ENCODE data around the gene NECAP2. TPM values are rescaled to one million over a fixed set of nuclear protein-coding genes. Genes with fewer than 3 reads are reported as not detected.
A peak's percentile ranks its signal among the peaks of the same experiment; 100 is the strongest.

NECAP2 gene
- polyA plus RNA-seq, 3 donors, result 78.9 to 223 (median 183) TPM

GRCh38 chr1:16440131-16440469 lies 424 bp upstream of the NECAP2 start:
- H3K9me3 ChIP-seq (replicated peaks in 1 of 2; ENCODE audit: control insufficient read depth in 1 of 2, insufficient read depth in 1 of 2, low read length in 2 of 2), result no peaks in the 10 kb centered on the region
- TF ChIP-seq CTCF (IDR thresholded peaks at IDR 0.05), result no peak
- H3K9ac ChIP-seq (ENCODE audit: insufficient read depth, low read length, poor library complexity, severe bottlenecking), result peak overlapping the region; percentile 96
- 32% methylated on average over 4 of the region's 7 CpGs for WGBS (ENCODE audit: insufficient coverage)
- peak overlapping the region in 2 of 3 experiments; percentile 100 for H3K4me3 ChIP-seq (replicated peaks in 1 of 3; ENCODE audit: low read depth in 2 of 3, low read length in 3 of 3)
- Mint-ChIP-seq H3K27ac (peak overlapping the region; percentile 92 to 97 (median 94)), H3K4me1 (peaks cover 57% of the 10 kb centered on the region), H3K9me3 (peaks cover 0 to 3% (median 0%) of the 10 kb centered on the region in 7 donors), H3K36me3 (peaks cover 12 to 21% of the 10 kb centered on the region in 2 donors), H3K27me3 (ENCODE audit: low read depth in 3 of 3) (peaks cover 0 to 2% (median 1%) of the 10 kb centered on the region in 3 donors), H3K4me3 (peak overlapping the region; percentile 92 to 96)
- H3K4me2 ChIP-seq (replicated peaks; ENCODE audit: extremely low read depth, low read length, poor library complexity, severe bottlenecking), result peak overlapping the region; percentile 92
- DNase-seq, result no peak
- no peaks in the 10 kb centered on the region for H3K27me3 ChIP-seq (ENCODE audit: control insufficient read depth in 2 of 2, insufficient read depth in 2 of 2, low read length in 2 of 2)
- peak overlapping the region in 1 of 2 donors; percentile 99 for H3K27ac ChIP-seq (ENCODE audit: low read depth in 1 of 2, low read length in 2 of 2)
- peaks cover 37% of the 10 kb centered on the region for H3K79me2 ChIP-seq (ENCODE audit: insufficient read depth, low read length)
- peaks cover 33% of the 10 kb centered on the region for H4K20me1 ChIP-seq (ENCODE audit: insufficient read depth, low read length)
- intact Hi-C loops (cut with micrococcal nuclease), result loop anchor here in 1 of 2 donors (5.0 kb wide), 1 partner anchor 73 kb away; the partner anchor contains the start of gene SZRD1
- peaks cover 4 to 8% of the 10 kb centered on the region in 2 donors for H3K36me3 ChIP-seq (replicated peaks in 1 of 2; ENCODE audit: control insufficient read depth in 1 of 2, insufficient read depth in 2 of 2, low read length in 2 of 2)
- peaks cover 54 to 56% of the 10 kb centered on the region in 2 donors for H3K4me1 ChIP-seq (ENCODE audit: control insufficient read depth in 1 of 2, insufficient read depth in 2 of 2, low read length in 2 of 2)
- H2AFZ ChIP-seq (ENCODE audit: insufficient read depth, low read depth, low read length, poor library complexity, severe bottlenecking), result peak overlapping the region; percentile 87

GRCh38 chr1:16441282-16441665 lies 750 bp downstream of the NECAP2 start:
- H3K27ac ChIP-seq (ENCODE audit: low read depth in 1 of 2, low read length in 2 of 2), result peak overlapping the region; percentile 99
- H3K4me3 ChIP-seq (replicated peaks in 1 of 3; ENCODE audit: low read depth in 2 of 3, low read length in 3 of 3), result peak overlapping the region; percentile 54 to 100 (median 100)
- peaks cover 15 to 19% of the 10 kb centered on the region in 2 donors for H3K36me3 ChIP-seq (replicated peaks in 1 of 2; ENCODE audit: control insufficient read depth in 1 of 2, insufficient read depth in 2 of 2, low read length in 2 of 2)
- intact Hi-C loops (cut with micrococcal nuclease), result loop anchor here in 1 of 2 donors (5.0 kb wide), 1 partner anchor 74 kb away; the partner anchor contains the start of gene SZRD1
- peaks cover 0 to 3% (median 0%) of the 10 kb centered on the region in 7 donors for H3K9me3 Mint-ChIP-seq
- 0% methylated on average over 5 of the region's 12 CpGs for WGBS (ENCODE audit: insufficient coverage)
- no peaks in the 10 kb centered on the region for H3K9me3 ChIP-seq (replicated peaks in 1 of 2; ENCODE audit: control insufficient read depth in 1 of 2, insufficient read depth in 1 of 2, low read length in 2 of 2)
- peaks cover 45% of the 10 kb centered on the region for H4K20me1 ChIP-seq (ENCODE audit: insufficient read depth, low read length)
- peak overlapping the region; percentile 96 for H3K9ac ChIP-seq (ENCODE audit: insufficient read depth, low read length, poor library complexity, severe bottlenecking)
- H2AFZ ChIP-seq (ENCODE audit: insufficient read depth, low read depth, low read length, poor library complexity, severe bottlenecking), result peak overlapping the region; percentile 87
- TF ChIP-seq CTCF (IDR thresholded peaks at IDR 0.05), result no peak
- H3K4me2 ChIP-seq (replicated peaks; ENCODE audit: extremely low read depth, low read length, poor library complexity, severe bottlenecking), result peak overlapping the region; percentile 92
- peaks cover 56% of the 10 kb centered on the region in 2 donors for H3K4me1 ChIP-seq (ENCODE audit: control insufficient read depth in 1 of 2, insufficient read depth in 2 of 2, low read length in 2 of 2)
- H3K27me3 Mint-ChIP-seq (ENCODE audit: low read depth in 3 of 3), result peaks cover 0 to 2% (median 1%) of the 10 kb centered on the region in 3 donors
- H3K36me3 Mint-ChIP-seq, result peaks cover 21 to 33% of the 10 kb centered on the region in 2 donors
- peak overlapping the region; percentile 92 to 96 for H3K4me3 Mint-ChIP-seq
- no peaks in the 10 kb centered on the region for H3K27me3 ChIP-seq (ENCODE audit: control insufficient read depth in 2 of 2, insufficient read depth in 2 of 2, low read length in 2 of 2)
- H3K79me2 ChIP-seq (ENCODE audit: insufficient read depth, low read length), result peaks cover 49% of the 10 kb centered on the region
- H3K27ac Mint-ChIP-seq, result peak overlapping the region; percentile 92 to 97 (median 94)
- DNase-seq, result peak in 2 of 3 donors; percentile 15 to 28
- peaks cover 59% of the 10 kb centered on the region for H3K4me1 Mint-ChIP-seq

All from CD14-positive monocyte (primary cell).